H1 (cell line): ENCODE results near the gene VAV2. TPM values are rescaled to one million over a fixed set of nuclear protein-coding genes. Genes with fewer than 3 reads are reported as not detected.
A peak's percentile ranks its signal among the peaks of the same experiment; 100 is the strongest.

Source experiments
- CTCF ChIA-PET: fragments of 300-600 bp; sonication (Branson Sonifier 250); formaldehyde crosslinking; loops from one replicate; lab custom pipeline; 2021; ENCODE audit not compliant: partially characterized antibody; lab: Charles Lee
- POLR2A ChIA-PET: fragments of 300-600 bp; sonication (Branson Sonifier 250); formaldehyde crosslinking; loops from one replicate; lab custom pipeline; 2021; ENCODE audit warnings: inconsistent platforms; ENCODE audit not compliant: partially characterized antibody; lab: Charles Lee
- DNase-seq, 2 experiments: peaks; one replicate each; pipeline versions ENCODE4 v3.0.0 to v3.0.0-alpha.2; 2010 to 2022; ENCODE audit warnings: low spot score in 2 of 2, low read depth in 1 of 2, mixed read lengths in 1 of 2
- FAIRE-seq: peaks from 2 replicates; lab custom pipeline; 2011; peaks lifted over from hg19 to GRCh38; lab: Jason Lieb, UNC
- H2AFZ ChIP-seq: 2 replicates; pipeline ENCODE4 v1.8.1; 2012; ENCODE audit warnings: low read length, inconsistent platforms
- H2AK5ac ChIP-seq: 2 replicates; pipeline ENCODE4 v1.6.1; 2013; ENCODE audit warnings: low read depth, low read length
- H2BK120ac ChIP-seq: replicated peaks from 2 replicates; pipeline ENCODE3; 2013; ENCODE audit warnings: low read depth, low read length, inconsistent platforms
- H2BK12ac ChIP-seq: 2 replicates; pipeline ENCODE4 v1.6.1; 2013; ENCODE audit warnings: low read depth, low read length
- H2BK15ac ChIP-seq: 2 replicates; pipeline ENCODE4 v1.6.1; 2013; ENCODE audit warnings: low read length
- H2BK20ac ChIP-seq: 2 replicates; pipeline ENCODE4 v1.6.1; 2013; ENCODE audit warnings: low read length
- H2BK5ac ChIP-seq: 2 replicates; pipeline ENCODE4 v1.6.1; 2013; ENCODE audit warnings: low read depth, low read length
- H3K14ac ChIP-seq: 2 replicates; pipeline ENCODE4 v1.6.1; 2013; ENCODE audit warnings: inconsistent platforms; ENCODE audit not compliant: insufficient read length
- H3K18ac ChIP-seq: 2 replicates; pipeline ENCODE4 v1.6.1; 2013; ENCODE audit warnings: low read length; ENCODE audit errors: extremely low read depth
- H3K23ac ChIP-seq: 2 replicates; pipeline ENCODE4 v1.6.1; 2013; ENCODE audit warnings: inconsistent platforms; ENCODE audit not compliant: insufficient read length
- H3K23me2 ChIP-seq: 2 replicates; pipeline ENCODE4 v1.6.1; 2013; ENCODE audit warnings: low read depth, low read length
- H3K27ac ChIP-seq: 2 replicates; pipeline ENCODE4 v1.6.1; 2011; ENCODE audit warnings: low read depth, low read length, inconsistent platforms
- H3K27me3 ChIP-seq, 4 experiments: replicated peaks in 1 of 4; 1 replicate in 1 of 4; 2 replicates in 3 of 4; pipeline versions ENCODE4 v1.6.1 to v1.8.1; 2011 to 2013; ENCODE audit warnings: low read length in 3 of 4, mild to moderate bottlenecking in 3 of 4, inconsistent platforms in 2 of 4, mixed read lengths in 2 of 4, moderate library complexity in 1 of 4; ENCODE audit not compliant: control insufficient read depth in 3 of 4, insufficient read depth in 3 of 4; ENCODE audit errors: extremely low read depth in 1 of 4
- H3K36me3 ChIP-seq, 4 experiments: 2 replicates each; pipeline versions ENCODE4 v1.6.1 to v1.8.1; 2011 to 2013; ENCODE audit warnings: mild to moderate bottlenecking in 4 of 4, low read length in 3 of 4, moderate library complexity in 2 of 4, control low read depth in 1 of 4, inconsistent platforms in 1 of 4; ENCODE audit not compliant: insufficient read depth in 4 of 4, control insufficient read depth in 2 of 4
- H3K4ac ChIP-seq: replicated peaks from 2 replicates; pipeline ENCODE3; 2013; ENCODE audit warnings: low read length, low read depth, mixed read lengths, inconsistent platforms; ENCODE audit not compliant: insufficient read length
- H3K4me1 ChIP-seq, 4 experiments: replicated peaks in 1 of 4; 1 replicate in 1 of 4; 2 replicates in 3 of 4; pipeline versions ENCODE4 v1.6.1 to v1.8.1; 2011 to 2013; ENCODE audit warnings: low read length in 3 of 4, inconsistent platforms in 2 of 4, mixed read lengths in 1 of 4; ENCODE audit not compliant: insufficient read depth in 4 of 4, control insufficient read depth in 3 of 4
- H3K4me2 ChIP-seq, 2 experiments: 2 replicates each; pipeline versions ENCODE4 v1.6.1 to v1.8.1; 2011 to 2013; ENCODE audit warnings: low read depth in 2 of 2, low read length in 2 of 2, control low read depth in 1 of 2, inconsistent platforms in 1 of 2, mild to moderate bottlenecking in 1 of 2; ENCODE audit not compliant: insufficient read depth in 1 of 2
- H3K4me3 ChIP-seq, 4 experiments: fragments of 200-600, 300-600 bp in 1 of 4; sonication (generic), shearing (Covaris generic), sonication (Bioruptor Twin) in 1 of 4; 2 replicates each; pipeline versions ENCODE4 v1.5.1 to v1.8.1; 2011 to 2016; ENCODE audit warnings: low read length in 4 of 4, low read depth in 3 of 4, control low read depth in 2 of 4, inconsistent platforms in 2 of 4, mild to moderate bottlenecking in 2 of 4, mixed read lengths in 1 of 4, moderate library complexity in 1 of 4; ENCODE audit not compliant: insufficient read depth in 2 of 4; ENCODE audit errors: extremely low read depth in 1 of 4
- H3K56ac ChIP-seq: replicated peaks from 2 replicates; pipeline ENCODE3; 2013; ENCODE audit warnings: low read depth, mild to moderate bottlenecking, mixed read lengths, low read length, inconsistent platforms; ENCODE audit not compliant: insufficient read length
- H3K79me1 ChIP-seq: 2 replicates; pipeline ENCODE4 v1.6.1; 2013; ENCODE audit warnings: low read depth, low read length, control low read depth
- H3K79me2 ChIP-seq, 2 experiments: 2 replicates each; pipeline versions ENCODE4 v1.6.1 to v1.8.1; 2012 to 2013; ENCODE audit warnings: low read length in 2 of 2, mild to moderate bottlenecking in 2 of 2, inconsistent platforms in 1 of 2; ENCODE audit not compliant: insufficient read depth in 2 of 2, control insufficient read depth in 1 of 2
- H3K9ac ChIP-seq, 4 experiments: replicated peaks in 1 of 4; 1 replicate in 1 of 4; 2 replicates in 3 of 4; pipeline versions ENCODE4 v1.6.1 to v1.8.1; 2011 to 2013; ENCODE audit warnings: low read depth in 3 of 4, low read length in 3 of 4, control low read depth in 2 of 4, mild to moderate bottlenecking in 2 of 4, moderate library complexity in 2 of 4, inconsistent platforms in 1 of 4; ENCODE audit errors: extremely low read depth in 1 of 4
- H3K9me3 ChIP-seq, 2 experiments: 2 replicates each; pipeline versions ENCODE4 v1.6.1 to v1.8.1; 2012 to 2013; ENCODE audit warnings: mild to moderate bottlenecking in 2 of 2, moderate library complexity in 2 of 2, control low read depth in 1 of 2, inconsistent platforms in 1 of 2, low read depth in 1 of 2, low read length in 1 of 2, mixed read lengths in 1 of 2; ENCODE audit not compliant: insufficient read depth in 2 of 2
- H4K20me1 ChIP-seq, 2 experiments: replicated peaks in 1 of 2; 2 replicates each; pipeline versions ENCODE3 to v1.8.1; 2011 to 2013; ENCODE audit warnings: inconsistent platforms in 2 of 2, low read length in 2 of 2, mild to moderate bottlenecking in 1 of 2; ENCODE audit not compliant: insufficient read depth in 2 of 2, control insufficient read depth in 1 of 2
- H4K5ac ChIP-seq: 2 replicates; pipeline ENCODE4 v1.6.1; 2013; ENCODE audit warnings: low read length, low read depth, mixed read lengths, inconsistent platforms; ENCODE audit not compliant: insufficient read length
- H4K8ac ChIP-seq: 2 replicates; pipeline ENCODE4 v1.8.0; 2013; ENCODE audit warnings: mild to moderate bottlenecking, moderate library complexity, low read length, inconsistent platforms; ENCODE audit not compliant: insufficient read depth; ENCODE audit errors: extremely low read depth
- H4K91ac ChIP-seq: replicated peaks from 2 replicates; pipeline ENCODE3; 2013; ENCODE audit warnings: low read length, mixed read lengths, inconsistent platforms; ENCODE audit not compliant: insufficient read length
- ATF2 ChIP-seq: IDR thresholded peaks from 2 replicates; pipeline ENCODE4 v1.6.1; 2012; ENCODE audit warnings: low read length, inconsistent platforms
- CEBPB ChIP-seq: IDR thresholded peaks from 2 replicates; pipeline ENCODE4 v1.6.1; 2012; ENCODE audit warnings: low read depth, low read length
- CREB1 ChIP-seq: IDR thresholded peaks from 2 replicates; pipeline ENCODE4 v1.6.1; 2012; ENCODE audit warnings: inconsistent platforms
- GABPA ChIP-seq: IDR thresholded peaks from 2 replicates; pipeline ENCODE4 v1.6.1; 2011; ENCODE audit warnings: mild to moderate bottlenecking, low read length, moderate library complexity, borderline replicate concordance; ENCODE audit not compliant: insufficient read depth
- JUN ChIP-seq: IDR thresholded peaks from 2 replicates; pipeline ENCODE4 v1.6.1; 2011; ENCODE audit warnings: low read depth, mild to moderate bottlenecking, improper control_type of control experiment, low read length
- KDM1A ChIP-seq: fragments of 200-600, 300-600 bp; sonication (generic); IDR thresholded peaks from 2 replicates; pipeline ENCODE4 v1.7.1; 2016; ENCODE audit warnings: mild to moderate bottlenecking, low read length, borderline replicate concordance
- KDM5A ChIP-seq: fragments of 200-600 bp; IDR thresholded peaks from 2 replicates; pipeline ENCODE4 v1.7.1; 2012; ENCODE audit warnings: mild to moderate bottlenecking, low read length, inconsistent platforms, mixed read lengths
- POLR2A ChIP-seq, 2 experiments: IDR thresholded peaks; 1 replicate in 1 of 2; 2 replicates in 1 of 2; pipeline ENCODE4 v1.6.1; 2011; ENCODE audit warnings: low read depth in 2 of 2, low read length in 2 of 2, mild to moderate bottlenecking in 2 of 2; ENCODE audit errors: control extremely low read depth in 1 of 2
- SIRT6 ChIP-seq: IDR thresholded peaks from one replicate; pipeline ENCODE4 v1.7.1; 2012; ENCODE audit warnings: low read length, inconsistent platforms
- SP4 ChIP-seq: IDR thresholded peaks from 2 replicates; pipeline ENCODE4 v1.6.1; 2012; ENCODE audit warnings: low read length, inconsistent platforms
- SUZ12 ChIP-seq: fragments of 200-600 bp; sonication (generic); IDR thresholded peaks from 2 replicates; pipeline ENCODE4 v1.6.1; 2012; ENCODE audit warnings: mild to moderate bottlenecking, inconsistent platforms, low read length, moderate library complexity, mixed read lengths
- WGBS, 2 experiments: shearing (Covaris generic) in 1 of 2; methylation state at CpG; one replicate each; pipeline versions ENCODE4 v1.1.6 to v1.1.7; 2013 to 2015; ENCODE audit warnings: low lambda C conversion rate in 2 of 2, mixed read lengths in 2 of 2, inconsistent platforms in 1 of 2, low coverage in 1 of 2, missing lambda C conversion rate in 1 of 2; ENCODE audit not compliant: insufficient replicate concordance in 2 of 2, insufficient coverage in 1 of 2, insufficient read length in 1 of 2; ENCODE audit errors: extremely low coverage in 1 of 2, missing lambda C conversion rate in 1 of 2; 5-methylcytosine and 5-hydroxymethylcytosine counted together
- polyA plus RNA-seq, 7 experiments: library from polyadenylated mRNA; depleted of rRNA in 3 of 7; stranded (reverse) in 5 of 7; unstranded in 2 of 7; fragments of >200 nt in 5 of 7; fragments of 200-250 nt in 2 of 7; gene quantifications; 1 replicate in 5 of 7; 2 replicates in 1 of 7; 4 replicates in 1 of 7; pipeline versions ENCODE4 v1.2.1 to v1.2.3, GENCODE V29; 2011 to 2013; ENCODE audit warnings: missing spikeins in 2 of 7, mixed read lengths in 2 of 7
- total RNA-seq: library from RNA; stranded (reverse); fragmentation: NEBNext Ultra II Directional; extraction: Animal tissue kit (Norgen Biotek cat#: 25700); gene quantifications from 2 replicates; pipeline ENCODE4 v1.2.1, GENCODE V29; 2021

VAV2 gene
- total and polyA plus RNA-seq, 2 of the 8 experiments (the other 6 are each of a cell fraction or from before 2014, with no cell fraction given): 13.6 to 37.6 TPM

DNA sequence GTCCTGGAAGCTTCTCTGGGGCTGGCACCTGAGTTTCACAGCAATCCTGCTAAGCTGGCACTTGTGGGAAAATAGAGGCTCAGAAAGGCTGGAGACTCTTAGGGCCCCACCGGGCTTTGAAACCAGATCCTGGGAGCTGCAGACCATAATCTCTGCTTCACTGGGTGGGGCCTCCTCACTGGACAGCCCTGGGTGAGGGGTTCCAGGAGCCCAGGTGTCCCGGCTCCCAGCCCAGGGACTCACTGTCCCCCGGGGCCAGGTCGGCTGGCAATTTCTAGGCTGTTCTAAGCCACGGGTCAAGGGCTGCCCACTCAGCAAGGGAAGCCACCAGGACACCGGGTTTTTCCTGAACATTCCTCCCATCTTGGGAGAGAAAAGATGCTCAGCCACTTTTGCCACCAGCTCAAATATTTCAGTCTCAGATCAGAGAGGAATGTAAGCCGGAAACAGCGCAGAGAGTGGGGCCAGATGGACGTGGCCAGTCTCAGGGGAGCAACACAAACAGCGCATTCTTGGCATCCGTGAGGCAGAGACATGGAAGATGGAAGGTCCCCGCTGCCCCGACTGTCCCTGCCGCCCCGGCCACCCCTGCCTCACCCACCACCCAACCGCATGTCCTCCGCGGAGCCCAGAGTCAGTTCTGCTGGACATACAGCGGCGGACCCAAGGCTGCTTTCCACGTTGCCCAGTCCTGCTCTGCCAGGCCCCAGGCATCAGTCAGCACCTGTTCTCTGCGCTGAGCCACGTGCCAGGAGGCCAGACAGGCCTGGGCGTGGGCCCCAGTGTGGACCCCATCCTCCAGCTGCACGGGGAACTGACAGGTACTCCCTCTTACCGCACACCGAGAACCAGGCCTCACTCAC lies 72.6 kb downstream of the VAV2 start:
- no peak overlapping the region for H2BK20ac ChIP-seq
- H2BK12ac ChIP-seq: no peak overlapping the region; the same call in 1 of the 2 replicates
- H3K9ac ChIP-seq: no peak overlapping the region
- H3K18ac ChIP-seq: no peak overlapping the region
- 87% methylated on average over 27 of the region's 27 CpGs; no CpG with 5 or more reads in 1 of the 2 experiments for whole genome bisulfite sequencing, 2 experiments
- ChIA-PET CTCF (interaction anchor here (0.9 to 3.2 kb wide), 5 partner anchors 14 to 128 kb away, joined by 3 to 9 read pairs (median 3); no protein-coding TSS in a partner anchor), POLR2A (no interaction called here)
- TF ChIP-seq JUN (no peak), ATF2 (no peak), SP4 (no peak), CREB1 (no peak), CEBPB (no peak), GABPA (no peak), SIRT6 (no peak), KDM5A (no peak), POLR2A (IDR thresholded peaks at IDR 0.05; ENCODE audit: control extremely low read depth in 1 of 2, low read depth in 2 of 2, low read length in 2 of 2) (no peak), KDM1A (no peak), SUZ12 (no peak)
- H2AK5ac ChIP-seq: no peak overlapping the region
- no peak overlapping the region for H3K23ac ChIP-seq
- peaks cover 0 to 55% of the 10 kb centered on the region in 2 experiments; a peak in 2 of 4 replicates for H3K79me2 ChIP-seq
- peaks cover 12% of the 10 kb centered on the region for H3K79me1 ChIP-seq
- no peak overlapping the region for H4K5ac ChIP-seq
- no peak overlapping the region for H2AFZ ChIP-seq
- H4K8ac ChIP-seq: peak overlapping the region; percentile 14; the same call in 1 of the 2 replicates
- H3K4ac ChIP-seq: no peak overlapping the region
- H3K23me2 ChIP-seq: peaks cover 5% of the 10 kb centered on the region
- no peak for FAIRE-seq
- no peak overlapping the region for H2BK15ac ChIP-seq
- H3K56ac ChIP-seq: no peak overlapping the region
- peaks cover 4 to 17% (median 10%) of the 10 kb centered on the region in 4 experiments for H3K4me1 ChIP-seq
- H3K9me3 ChIP-seq: no peaks in the 10 kb centered on the region
- H3K4me3 ChIP-seq: no peak overlapping the region
- H3K27ac ChIP-seq: no peak overlapping the region
- no peak overlapping the region for H3K4me2 ChIP-seq
- DNase-seq: no peak
- H2BK5ac ChIP-seq: no peak overlapping the region
- H3K14ac ChIP-seq: no peak overlapping the region
- peak overlapping the region; percentile 39 for H4K91ac ChIP-seq
- no peaks in the 10 kb centered on the region for H3K27me3 ChIP-seq
- H3K36me3 ChIP-seq: no peaks in the 10 kb centered on the region; a peak in 1 of 8 replicates
- H2BK120ac ChIP-seq: no peak overlapping the region
- peaks cover 1 to 19% of the 10 kb centered on the region in 2 experiments for H4K20me1 ChIP-seq
